ENCODE measurements around the gene CFL2.

DNA sequence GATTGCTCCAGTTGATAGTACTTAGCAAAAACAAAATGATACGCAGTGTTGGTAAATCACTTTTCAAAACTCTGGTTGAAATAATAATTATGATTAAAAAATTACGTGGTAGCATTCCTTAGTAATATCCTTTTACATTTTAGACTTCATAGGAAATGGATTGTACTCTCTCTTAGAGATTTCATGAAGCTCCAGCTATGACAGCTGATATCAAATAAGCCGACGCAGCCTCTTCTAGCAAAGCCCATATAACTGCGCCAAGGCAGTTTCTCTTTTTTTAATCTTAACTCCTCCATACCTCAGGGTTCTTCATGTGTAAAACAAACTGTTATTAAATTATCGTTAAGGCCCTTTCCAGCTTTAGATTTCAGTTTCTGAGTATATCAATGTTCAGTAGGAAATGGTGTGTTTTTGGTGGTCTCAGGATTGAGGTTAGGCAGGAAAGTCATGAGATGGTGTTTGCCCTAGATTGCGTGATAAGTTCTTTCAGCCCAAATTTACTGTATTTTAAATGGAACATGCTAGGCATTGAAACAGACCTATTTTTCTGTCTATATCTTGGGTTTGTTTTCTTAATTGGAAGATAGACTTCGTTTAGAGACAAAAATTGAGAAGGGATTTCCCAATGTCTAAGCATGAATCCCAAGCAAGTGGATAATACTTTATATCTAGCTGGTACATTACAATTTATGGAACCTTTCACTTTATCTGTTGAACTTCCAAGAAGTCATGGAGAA, 902 bp upstream of the CFL2 start:
- TF ChIP-seq ZBTB8A (tag by site-specific recombination; IDR thresholded peaks at IDR 0.05) (no peak), ZNF133 (tag by site-specific recombination; IDR thresholded peaks at IDR 0.05) (no peak), ZBTB21 (tag by site-specific recombination; IDR thresholded peaks at IDR 0.05) (no peak)
- TF ChIP-seq, protein P1, sequence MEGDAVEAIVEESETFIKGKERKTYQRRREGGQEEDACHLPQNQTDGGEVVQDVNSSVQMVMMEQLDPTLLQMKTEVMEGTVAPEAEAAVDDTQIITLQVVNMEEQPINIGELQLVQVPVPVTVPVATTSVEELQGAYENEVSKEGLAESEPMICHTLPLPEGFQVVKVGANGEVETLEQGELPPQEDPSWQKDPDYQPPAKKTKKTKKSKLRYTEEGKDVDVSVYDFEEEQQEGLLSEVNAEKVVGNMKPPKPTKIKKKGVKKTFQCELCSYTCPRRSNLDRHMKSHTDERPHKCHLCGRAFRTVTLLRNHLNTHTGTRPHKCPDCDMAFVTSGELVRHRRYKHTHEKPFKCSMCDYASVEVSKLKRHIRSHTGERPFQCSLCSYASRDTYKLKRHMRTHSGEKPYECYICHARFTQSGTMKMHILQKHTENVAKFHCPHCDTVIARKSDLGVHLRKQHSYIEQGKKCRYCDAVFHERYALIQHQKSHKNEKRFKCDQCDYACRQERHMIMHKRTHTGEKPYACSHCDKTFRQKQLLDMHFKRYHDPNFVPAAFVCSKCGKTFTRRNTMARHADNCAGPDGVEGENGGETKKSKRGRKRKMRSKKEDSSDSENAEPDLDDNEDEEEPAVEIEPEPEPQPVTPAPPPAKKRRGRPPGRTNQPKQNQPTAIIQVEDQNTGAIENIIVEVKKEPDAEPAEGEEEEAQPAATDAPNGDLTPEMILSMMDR (tag by site-specific recombination; IDR thresholded peaks at IDR 0.05): no peak
- TF ChIP-seq, protein P2, sequence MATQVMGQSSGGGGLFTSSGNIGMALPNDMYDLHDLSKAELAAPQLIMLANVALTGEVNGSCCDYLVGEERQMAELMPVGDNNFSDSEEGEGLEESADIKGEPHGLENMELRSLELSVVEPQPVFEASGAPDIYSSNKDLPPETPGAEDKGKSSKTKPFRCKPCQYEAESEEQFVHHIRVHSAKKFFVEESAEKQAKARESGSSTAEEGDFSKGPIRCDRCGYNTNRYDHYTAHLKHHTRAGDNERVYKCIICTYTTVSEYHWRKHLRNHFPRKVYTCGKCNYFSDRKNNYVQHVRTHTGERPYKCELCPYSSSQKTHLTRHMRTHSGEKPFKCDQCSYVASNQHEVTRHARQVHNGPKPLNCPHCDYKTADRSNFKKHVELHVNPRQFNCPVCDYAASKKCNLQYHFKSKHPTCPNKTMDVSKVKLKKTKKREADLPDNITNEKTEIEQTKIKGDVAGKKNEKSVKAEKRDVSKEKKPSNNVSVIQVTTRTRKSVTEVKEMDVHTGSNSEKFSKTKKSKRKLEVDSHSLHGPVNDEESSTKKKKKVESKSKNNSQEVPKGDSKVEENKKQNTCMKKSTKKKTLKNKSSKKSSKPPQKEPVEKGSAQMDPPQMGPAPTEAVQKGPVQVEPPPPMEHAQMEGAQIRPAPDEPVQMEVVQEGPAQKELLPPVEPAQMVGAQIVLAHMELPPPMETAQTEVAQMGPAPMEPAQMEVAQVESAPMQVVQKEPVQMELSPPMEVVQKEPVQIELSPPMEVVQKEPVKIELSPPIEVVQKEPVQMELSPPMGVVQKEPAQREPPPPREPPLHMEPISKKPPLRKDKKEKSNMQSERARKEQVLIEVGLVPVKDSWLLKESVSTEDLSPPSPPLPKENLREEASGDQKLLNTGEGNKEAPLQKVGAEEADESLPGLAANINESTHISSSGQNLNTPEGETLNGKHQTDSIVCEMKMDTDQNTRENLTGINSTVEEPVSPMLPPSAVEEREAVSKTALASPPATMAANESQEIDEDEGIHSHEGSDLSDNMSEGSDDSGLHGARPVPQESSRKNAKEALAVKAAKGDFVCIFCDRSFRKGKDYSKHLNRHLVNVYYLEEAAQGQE (tag by site-specific recombination; IDR thresholded peaks at IDR 0.05): no peak
